ENCODE measurements around the gene HOXC6.

HOXC6 gene

GRCh38 chr12:54030889-54031471 is 2.7 kb downstream of the HOXC6 start:
- POLR2A ChIA-PET = interaction anchor here (0.7 to 5.0 kb wide), 8 partner anchors 14 to 170 kb away, joined by 3 to 34 read pairs (median 4); partner anchors contain the start of genes HOXC10, HOXC8 and HOXC9

DNA sequence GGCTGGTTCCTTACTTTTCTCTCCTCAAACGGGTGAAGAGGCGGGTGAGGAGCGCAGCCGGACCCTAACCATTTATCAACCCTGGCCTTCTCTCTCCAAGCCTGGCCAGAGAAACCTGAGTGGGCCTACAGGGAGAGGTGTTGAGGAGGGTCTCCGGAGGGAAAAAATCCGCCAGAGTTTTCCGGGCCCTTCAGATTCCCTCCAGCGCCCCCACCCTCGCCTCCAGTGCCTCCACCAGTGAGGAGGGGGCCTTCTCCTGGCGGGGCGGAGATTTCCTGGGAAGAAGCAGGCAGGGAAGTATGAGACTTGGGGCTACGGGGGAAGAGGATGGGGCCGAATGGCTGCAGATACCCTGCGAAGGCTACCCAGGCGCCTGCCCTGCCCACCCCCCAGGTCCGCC is 3.2 kb downstream of the HOXC6 start:
- CTCF ChIA-PET = interaction anchor here (1.0 to 23.4 kb wide), 19 partner anchors 9 to 286 kb away, joined by 3 to 908 read pairs (median 12); partner anchors contain the start of genes HOXC10, HOXC4, HOXC8 and HOXC9
- POLR2A ChIA-PET = interaction anchor here (0.7 to 5.0 kb wide), 8 partner anchors 15 to 170 kb away, joined by 3 to 34 read pairs (median 4); partner anchors contain the start of genes HOXC10, HOXC8 and HOXC9
- peak overlapping the region; percentile 34; the same call in 1 of the 2 replicates for H3K4me3 ChIP-seq (ENCODE audit: low read depth, low read length)
- TF ChIP-seq CTCF (IDR thresholded peaks at IDR 0.05; ENCODE audit: insufficient read depth, low read length, missing control alignments) = no peak
- DNase-seq (ENCODE audit: low read depth, low spot score) = no peak

More at GRCh38 chr12:54030889-54031471, 2.7 kb downstream of the HOXC6 start:
- no peak for DNase-seq (ENCODE audit: low read depth, low spot score)
- CTCF ChIA-PET = interaction anchor here (1.4 to 23.4 kb wide), 15 partner anchors 9 to 284 kb away, joined by 4 to 908 read pairs (median 16); partner anchors contain the start of genes HOXC10, HOXC4, HOXC8 and HOXC9
- peak overlapping the region; percentile 34 for H3K4me3 ChIP-seq (ENCODE audit: low read depth, low read length)
- no peak for TF ChIP-seq CTCF (IDR thresholded peaks at IDR 0.05; ENCODE audit: insufficient read depth, low read length, missing control alignments)

- POLR2A ChIA-PET = interaction anchor here (0.6 to 5.0 kb wide), 11 partner anchors 9 to 176 kb away, joined by 3 to 34 read pairs (median 4); partner anchors contain the start of genes HOXC8 and SMUG1
- TF ChIP-seq CTCF (IDR thresholded peaks at IDR 0.05; ENCODE audit: insufficient read depth, low read length, missing control alignments) = no peak
- DNase-seq (ENCODE audit: low read depth, low spot score) = no peak
- CTCF ChIA-PET = interaction anchor here (0.6 to 23.4 kb wide), 33 partner anchors 9 to 295 kb away, joined by 3 to 908 read pairs (median 5); partner anchors contain the start of genes HOXC10, HOXC4, HOXC8 and HOXC9
- H3K4me3 ChIP-seq (ENCODE audit: low read depth, low read length) = no peak overlapping the region
These were observed 3.9 kb downstream of the HOXC6 start for GRCh38 chr12:54032086-54032619.

DNA sequence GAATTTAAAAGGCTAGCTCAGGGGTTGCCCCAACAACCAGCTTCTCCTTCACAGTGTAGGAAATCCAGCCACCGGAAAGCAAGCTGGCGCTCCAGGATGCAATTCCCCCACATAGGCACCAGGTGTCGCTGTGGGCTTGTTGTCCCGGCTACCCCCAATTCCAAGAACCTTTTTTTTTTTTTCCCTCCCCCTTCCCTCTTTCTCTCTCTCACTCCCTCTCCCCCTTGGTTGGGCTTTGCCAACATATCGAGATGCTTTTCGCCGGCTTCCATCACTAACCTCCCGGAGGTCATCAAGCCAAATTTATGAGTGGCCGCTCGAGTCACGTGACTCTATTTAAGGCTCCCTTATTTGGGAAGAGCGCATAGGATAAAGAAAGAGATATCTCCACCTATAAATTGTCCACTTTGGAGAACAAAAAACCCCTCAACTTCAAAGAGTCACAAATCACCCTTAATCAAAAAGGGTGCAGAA is 4.4 kb downstream of the HOXC6 start, which contains the start of gene HOXC5:
Gene HOXC5, plus strand, starts transcription at position 424 of the 474 bp plus-strand sequence. CDS start 73 bp downstream, outside the sequence.
- ChIA-PET CTCF (interaction anchor here (0.6 to 23.4 kb wide), 35 partner anchors 8 to 294 kb away, joined by 3 to 908 read pairs (median 4); partner anchors contain the start of genes HOXC10, HOXC4, HOXC8 and HOXC9), POLR2A (interaction anchor here (0.6 to 5.0 kb wide), 10 partner anchors 10 to 175 kb away, joined by 3 to 34 read pairs (median 4); partner anchors contain the start of genes HOXC8 and SMUG1)
- peak; percentile 86 for TF ChIP-seq CTCF (IDR thresholded peaks at IDR 0.05; ENCODE audit: insufficient read depth, low read length, missing control alignments)
- peak within 1 kb of the TSS; percentile 49 for H3K4me3 ChIP-seq (ENCODE audit: low read depth, low read length)
- DNase-seq (ENCODE audit: low read depth, low spot score) = no peak

GRCh38 chr12:54033106-54033979 is 5.1 kb downstream of the HOXC6 start:
- ChIA-PET POLR2A (interaction anchor here (0.7 to 5.0 kb wide), 9 partner anchors 11 to 174 kb away, joined by 3 to 34 read pairs (median 4); partner anchors contain the start of genes HOXC8 and SMUG1), CTCF (interaction anchor here (0.7 to 23.4 kb wide), 28 partner anchors 8 to 294 kb away, joined by 3 to 908 read pairs (median 5); partner anchors contain the start of genes HOXC10, HOXC4, HOXC8 and HOXC9)
- DNase-seq (ENCODE audit: low read depth, low spot score) = no peak
- peak overlapping the region; percentile 49 for H3K4me3 ChIP-seq (ENCODE audit: low read depth, low read length)
- no peak for TF ChIP-seq CTCF (IDR thresholded peaks at IDR 0.05; ENCODE audit: insufficient read depth, low read length, missing control alignments)
